ENCODE results near the gene CD52.
"Not testable (repeated sequence)": the region's sequence is repeated elsewhere in the genome, so short reads cannot be mapped to it uniquely, and the experiment has no call there.

Gene CD52

GRCh38 chr1:26284597-26285347 lies 33.0 kb upstream of the CD52 start:
- DNase-seq, result peak; percentile 82 to 97 (median 88)

- peak in 1 of 5 donors; percentile 70 for DNase-seq
Measured at GRCh38 chr1:26285366-26286063, 32.2 kb upstream of the CD52 start.

DNA sequence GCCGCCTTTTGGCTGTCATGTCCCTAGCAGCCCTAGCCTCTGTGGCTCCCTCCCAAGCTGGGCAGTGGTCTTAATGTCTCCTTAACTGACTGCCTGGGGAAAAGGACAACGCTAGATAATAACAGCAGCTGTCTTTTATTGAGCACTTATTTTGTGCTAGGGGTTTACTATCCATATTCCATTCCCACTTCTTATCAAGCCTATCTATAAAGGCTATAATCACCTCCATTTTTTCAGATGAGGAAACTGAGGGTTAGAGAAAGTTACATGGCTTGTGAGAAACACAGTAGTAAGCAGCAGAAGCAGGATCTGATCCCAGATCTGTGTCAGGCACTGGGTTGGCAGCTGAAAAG lies 31.7 kb upstream of the CD52 start:
- DNase-seq, result no peak

- peak; percentile 34 to 93 (median 57) for DNase-seq
Measured at GRCh38 chr1:26287033-26287711, 30.6 kb upstream of the CD52 start.

GRCh38 chr1:26287811-26288210 lies 29.9 kb upstream of the CD52 start:
- DNase-seq, result no peak

DNA sequence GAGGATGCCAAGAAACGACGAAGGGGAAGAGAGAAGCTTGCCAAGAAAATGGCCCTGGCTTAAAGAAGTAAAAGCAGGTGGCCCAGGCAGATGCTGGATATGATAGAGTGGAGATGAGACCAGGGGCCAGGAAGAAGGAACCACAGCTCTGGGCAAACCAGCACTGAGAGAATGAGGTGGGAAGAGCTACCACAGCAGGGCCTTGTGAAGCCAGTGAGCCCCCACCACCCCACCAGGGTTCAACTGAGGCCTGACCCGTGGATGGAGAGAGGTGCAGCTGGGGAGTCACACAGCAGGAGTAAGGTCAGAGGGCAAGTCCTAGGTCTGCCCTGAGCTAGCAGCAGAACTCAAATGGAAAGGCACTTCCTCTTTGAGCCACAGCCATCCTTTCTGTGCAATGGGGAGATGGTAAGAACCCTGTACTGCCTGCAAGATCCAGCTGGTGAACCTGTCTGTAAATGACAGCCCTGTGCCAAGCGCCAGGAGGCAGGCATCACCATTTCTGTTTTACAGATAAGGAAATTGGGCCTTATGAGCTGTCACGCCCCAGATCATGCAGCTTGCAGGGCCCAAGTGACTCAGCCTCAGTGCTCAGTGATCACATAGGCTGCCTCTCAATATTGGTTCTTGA lies 29.3 kb upstream of the CD52 start:
- peak in 1 of 5 donors; percentile 87 for DNase-seq

DNA sequence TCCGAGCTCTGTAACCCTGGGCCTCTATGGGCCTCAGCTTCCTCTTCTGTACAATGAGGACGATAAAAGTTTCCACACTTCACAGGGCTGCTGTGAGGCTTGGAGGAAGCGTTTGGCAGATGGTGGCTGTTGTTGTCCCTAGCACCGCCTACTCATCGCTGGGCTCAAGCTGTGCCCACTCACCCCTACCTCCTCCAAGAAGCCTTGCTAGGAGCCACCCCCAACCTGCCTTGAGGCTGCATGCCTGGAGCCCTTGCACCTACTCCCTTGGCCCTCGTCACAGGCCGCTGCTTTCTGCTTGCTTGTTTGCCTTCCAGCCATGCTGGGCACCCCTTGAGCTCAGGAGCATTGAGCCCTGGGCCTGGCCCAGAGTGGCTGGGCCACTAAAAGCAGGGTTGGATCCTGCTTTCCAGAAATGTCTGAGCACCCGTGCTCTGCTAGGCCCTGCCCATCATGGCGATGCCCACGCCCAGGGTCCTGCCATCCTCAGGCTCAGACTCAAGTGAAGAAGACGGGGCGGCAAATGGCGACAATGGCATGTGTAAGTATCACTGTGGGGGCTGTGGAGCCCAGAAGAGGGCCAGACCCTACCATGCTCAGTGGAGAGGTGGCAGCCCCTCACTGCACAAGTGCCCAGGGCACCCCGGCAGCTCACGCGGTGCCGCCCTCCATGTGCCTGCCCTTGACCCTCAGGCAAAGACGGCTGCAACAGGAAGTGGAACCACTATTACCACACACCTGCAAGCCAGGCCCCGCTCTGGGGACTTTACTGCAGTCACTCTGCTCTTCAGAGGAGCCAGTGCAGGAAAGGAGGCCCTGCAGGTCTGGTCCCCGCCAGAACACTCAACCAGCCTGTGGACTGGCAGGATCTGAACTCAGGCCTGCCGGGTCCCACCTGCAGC lies 28.3 kb upstream of the CD52 start:
- DNase-seq, result peak in 1 of 5 donors; percentile 74

DNA sequence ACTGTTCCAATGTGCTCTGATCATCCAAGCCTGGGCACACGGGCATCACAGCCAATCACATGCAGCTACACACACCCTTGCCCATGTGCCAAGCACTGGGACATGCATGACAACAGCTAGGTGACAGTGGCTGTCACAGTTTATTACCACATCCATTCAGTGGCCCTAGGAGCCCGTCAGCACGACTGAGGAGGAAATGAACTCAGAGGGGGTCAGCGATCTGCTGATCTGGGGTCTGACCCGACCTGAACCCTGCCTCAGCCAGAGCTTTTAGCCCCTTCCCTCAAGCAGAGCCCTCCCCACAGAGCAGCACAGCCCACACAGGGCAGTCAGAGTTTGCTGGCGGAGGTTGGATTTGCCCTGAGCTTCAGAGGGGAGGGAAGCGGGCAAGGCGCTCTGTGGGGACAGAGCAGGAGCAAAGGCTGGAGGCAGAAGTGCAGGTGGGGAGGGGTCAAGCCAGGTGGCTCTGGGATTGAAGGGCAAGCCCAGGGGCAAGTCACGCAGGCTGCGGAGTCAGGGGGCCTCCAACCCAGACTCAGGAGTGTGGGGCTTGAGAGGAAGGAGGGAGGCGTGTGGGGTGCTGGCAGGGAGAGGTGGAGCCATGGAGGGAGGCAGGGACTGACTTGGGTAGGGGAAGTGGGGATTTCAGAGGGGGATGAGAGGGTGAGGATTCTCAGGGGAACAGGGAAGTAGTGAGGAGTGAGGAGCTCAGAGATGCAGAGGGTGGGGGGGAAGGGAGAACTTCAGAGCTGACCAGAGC lies 27.5 kb upstream of the CD52 start:
- peak in 1 of 5 donors; percentile 52 for DNase-seq

GRCh38 chr1:26290882-26291261 lies 26.9 kb upstream of the CD52 start:
- DNase-seq, result no peak

DNA sequence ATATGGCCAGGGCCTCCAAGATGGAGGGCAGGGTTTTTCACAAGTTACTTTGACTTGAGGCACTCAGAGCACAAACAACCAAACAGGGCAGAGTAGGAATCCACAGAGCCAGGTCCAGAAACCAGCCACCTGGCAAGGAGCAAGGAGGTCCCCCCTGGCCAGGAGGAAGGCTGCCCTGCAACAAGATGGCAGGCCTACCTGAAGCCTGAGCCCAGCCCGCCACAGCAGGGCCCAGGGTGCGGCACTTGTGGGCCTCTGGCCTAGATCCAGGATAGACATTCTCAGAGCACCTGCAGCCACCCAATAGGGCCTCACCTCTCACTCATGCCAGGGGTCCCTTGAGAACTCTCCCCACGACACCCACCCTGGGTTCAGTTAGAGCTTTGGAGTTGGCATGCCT lies 26.3 kb upstream of the CD52 start:
- DNase-seq, result no peak

GRCh38 chr1:26291939-26292338 lies 25.8 kb upstream of the CD52 start:
- DNase-seq, result no peak

- not testable (repeated sequence) for DNase-seq
Measured at GRCh38 chr1:26292735-26293134, 25.0 kb upstream of the CD52 start.

GRCh38 chr1:26293911-26294463 lies 23.8 kb upstream of the CD52 start:
- DNase-seq, result no peak

GRCh38 chr1:26295194-26296138 lies 22.3 kb upstream of the CD52 start:
- no peak for DNase-seq

DNA sequence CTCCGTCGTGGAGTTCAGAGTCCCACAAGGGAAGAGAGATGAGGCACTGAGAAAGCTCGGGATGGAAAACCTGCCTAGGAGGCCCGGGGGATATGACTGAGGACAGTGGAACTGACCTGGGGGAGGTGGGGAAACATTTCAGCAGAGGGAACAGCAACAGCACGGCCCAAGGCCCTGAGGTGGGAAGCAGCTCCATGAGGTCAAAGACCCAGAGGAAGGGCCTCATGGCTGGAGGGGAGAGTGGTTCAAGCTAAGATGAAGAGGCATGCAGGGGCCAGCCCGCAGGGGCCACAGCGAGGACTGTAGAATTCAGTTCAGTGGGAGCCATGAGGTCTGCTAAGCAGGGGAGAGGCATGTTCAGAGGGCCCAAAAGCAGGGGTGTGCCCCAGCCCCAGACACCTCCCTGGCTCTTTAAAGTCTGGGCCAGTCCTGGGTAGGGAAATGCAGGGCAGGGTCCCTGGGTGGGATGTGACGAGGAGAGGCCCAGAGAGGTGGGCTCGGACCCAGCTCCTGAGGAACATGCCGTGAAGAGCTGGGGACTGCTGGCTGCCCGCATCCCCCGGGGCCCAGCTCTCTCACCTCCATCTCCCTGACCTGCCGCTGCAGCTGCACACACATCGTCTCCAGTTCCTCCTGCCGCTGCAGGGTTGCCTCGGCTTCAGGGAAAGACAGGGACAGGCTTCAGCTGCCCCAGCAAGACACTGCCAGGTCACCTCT lies 21.3 kb upstream of the CD52 start:
- no peak for DNase-seq

DNA sequence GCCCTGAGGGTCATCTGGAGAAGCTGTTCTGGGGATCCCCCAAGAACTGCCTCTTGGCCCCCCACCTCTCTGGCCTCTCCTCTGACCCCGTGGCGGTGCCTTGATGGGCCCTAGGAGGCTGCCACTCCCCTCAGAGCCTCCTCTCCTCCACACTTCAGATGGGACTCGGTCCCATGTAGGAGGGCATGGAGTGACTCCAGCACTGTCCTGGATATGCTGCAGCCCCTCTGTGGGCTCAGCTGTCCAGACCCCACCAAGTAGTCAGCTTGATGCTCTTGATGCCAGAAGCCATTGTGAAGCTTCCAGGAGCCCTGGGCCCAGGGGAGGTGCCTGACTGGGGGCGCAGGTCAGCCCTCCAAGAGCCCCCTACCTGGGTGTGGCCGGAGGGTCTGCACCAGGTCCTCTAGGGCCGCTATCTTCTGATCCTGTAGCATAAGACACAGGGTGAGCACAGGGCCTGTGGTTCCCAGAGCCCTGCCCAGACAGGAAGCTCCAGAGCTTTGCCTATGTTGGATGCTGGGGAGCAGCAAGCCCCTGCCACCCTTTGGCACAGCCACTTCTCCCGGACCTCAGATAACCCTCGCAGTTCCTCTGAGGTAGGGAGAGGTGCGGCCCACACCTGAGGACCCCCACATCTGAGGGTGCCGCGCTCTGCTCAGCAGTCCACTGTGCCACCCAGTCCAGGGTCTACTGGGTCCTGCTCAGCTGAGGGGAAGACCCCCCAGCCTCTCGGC lies 20.5 kb upstream of the CD52 start:
- no peak for DNase-seq

- no peak for DNase-seq
Measured at GRCh38 chr1:26297791-26298124, 20.0 kb upstream of the CD52 start.

GRCh38 chr1:26300578-26301275 lies 17.0 kb upstream of the CD52 start:
- DNase-seq, result no peak

Measured in T-helper 1 cell (primary cell).